ENCODE data around the gene LRMDA. TPM values are rescaled to one million over a fixed set of nuclear protein-coding genes. Genes with fewer than 3 reads are reported as not detected.

Gene LRMDA
- total RNA-seq, 1 experiment from 2014 or later: not detected

GRCh38 chr10:75751232-75751631 lies 319.8 kb downstream of the LRMDA start:
- intact Hi-C loops (cut with micrococcal nuclease; ENCODE audit: unreplicated experiment): no loop called here
- no TSS peak for BruUV-seq (replicated peaks)
- Histone ChIP-seq H3K9me3 (ENCODE audit: low read depth, low read length, poor library complexity, severe bottlenecking) (no peaks in the 10 kb centered on the region), H3K27ac (ENCODE audit: low read depth, low read length, poor library complexity, severe bottlenecking) (no peak overlapping the region), H3K36me3 (ENCODE audit: insufficient read depth, low read length, poor library complexity, severe bottlenecking) (no peaks in the 10 kb centered on the region), H3K4me3 (ENCODE audit: low read depth, low read length, poor library complexity, severe bottlenecking) (no peak overlapping the region), H3K27me3 (replicated peaks; ENCODE audit: insufficient read depth, low read depth, low read length, poor library complexity) (no peaks in the 10 kb centered on the region), H3K4me1 (ENCODE audit: insufficient read depth, low read length, poor library complexity, severe bottlenecking) (no peaks in the 10 kb centered on the region)
- DNase-seq (ENCODE audit: low spot score): no peak
- ChIA-PET POLR2A (ENCODE audit: low non-redundant PET) (no interaction called here), CTCF (no interaction called here)
- TF ChIP-seq EZH2 (IDR thresholded peaks at IDR 0.05; ENCODE audit: borderline replicate concordance, low read depth, low read length, poor library complexity, severe bottlenecking): no peak
- no peak for TF ChIP-seq CTCF (conservative IDR thresholded peaks at IDR 0.05; ENCODE audit: low read depth, low read length)

GRCh38 chr10:75753621-75754020 lies 322.2 kb downstream of the LRMDA start:
- no peak overlapping the region for H3K27ac ChIP-seq (ENCODE audit: low read depth, low read length, poor library complexity, severe bottlenecking)
- no peaks in the 10 kb centered on the region for H3K27me3 ChIP-seq (replicated peaks; ENCODE audit: insufficient read depth, low read depth, low read length, poor library complexity)
- no peak overlapping the region for H3K4me3 ChIP-seq (ENCODE audit: low read depth, low read length, poor library complexity, severe bottlenecking)
- no peaks in the 10 kb centered on the region for H3K4me1 ChIP-seq (ENCODE audit: insufficient read depth, low read length, poor library complexity, severe bottlenecking)
- no peaks in the 10 kb centered on the region for H3K9me3 ChIP-seq (ENCODE audit: low read depth, low read length, poor library complexity, severe bottlenecking)
- TF ChIP-seq EZH2 (IDR thresholded peaks at IDR 0.05; ENCODE audit: borderline replicate concordance, low read depth, low read length, poor library complexity, severe bottlenecking) (no peak), CTCF (conservative IDR thresholded peaks at IDR 0.05; ENCODE audit: low read depth, low read length) (no peak)
- no peak for DNase-seq (ENCODE audit: low spot score)
- POLR2A ChIA-PET (ENCODE audit: low non-redundant PET): no interaction called here
- intact Hi-C loops (cut with micrococcal nuclease; ENCODE audit: unreplicated experiment): no loop called here
- CTCF ChIA-PET: no interaction called here
- no peaks in the 10 kb centered on the region for H3K36me3 ChIP-seq (ENCODE audit: insufficient read depth, low read length, poor library complexity, severe bottlenecking)
- BruUV-seq (replicated peaks): no TSS peak

GRCh38 chr10:75754096-75754831 lies 322.8 kb downstream of the LRMDA start:
- Histone ChIP-seq H3K36me3 (ENCODE audit: insufficient read depth, low read length, poor library complexity, severe bottlenecking) (no peaks in the 10 kb centered on the region), H3K4me3 (ENCODE audit: low read depth, low read length, poor library complexity, severe bottlenecking) (no peak overlapping the region), H3K27me3 (replicated peaks; ENCODE audit: insufficient read depth, low read depth, low read length, poor library complexity) (no peaks in the 10 kb centered on the region), H3K27ac (ENCODE audit: low read depth, low read length, poor library complexity, severe bottlenecking) (no peak overlapping the region), H3K9me3 (ENCODE audit: low read depth, low read length, poor library complexity, severe bottlenecking) (no peaks in the 10 kb centered on the region), H3K4me1 (ENCODE audit: insufficient read depth, low read length, poor library complexity, severe bottlenecking) (no peaks in the 10 kb centered on the region)
- CTCF ChIA-PET: no interaction called here
- DNase-seq (ENCODE audit: low spot score): no peak
- no peak for TF ChIP-seq EZH2 (IDR thresholded peaks at IDR 0.05; ENCODE audit: borderline replicate concordance, low read depth, low read length, poor library complexity, severe bottlenecking)
- no peak for TF ChIP-seq CTCF (conservative IDR thresholded peaks at IDR 0.05; ENCODE audit: low read depth, low read length)
- BruUV-seq (replicated peaks): no TSS peak
- intact Hi-C loops (cut with micrococcal nuclease; ENCODE audit: unreplicated experiment): no loop called here
- POLR2A ChIA-PET (ENCODE audit: low non-redundant PET): no interaction called here
